GM20000 (cell line): ENCODE results near the gene ITSN2.

Source experiments
- DNase-seq: peaks from one replicate; pipeline ENCODE4 v3.0.0; 2012; ENCODE audit warnings: low spot score
- TF ChIP-seq, protein P1 (sequence below): IDR thresholded peaks from 2 replicates; pipeline ENCODE4 v1.5.1; 2012; ENCODE audit warnings: mild to moderate bottlenecking, control low read depth; ENCODE audit errors: extremely low read depth, missing control alignments

Gene ITSN2

DNA sequence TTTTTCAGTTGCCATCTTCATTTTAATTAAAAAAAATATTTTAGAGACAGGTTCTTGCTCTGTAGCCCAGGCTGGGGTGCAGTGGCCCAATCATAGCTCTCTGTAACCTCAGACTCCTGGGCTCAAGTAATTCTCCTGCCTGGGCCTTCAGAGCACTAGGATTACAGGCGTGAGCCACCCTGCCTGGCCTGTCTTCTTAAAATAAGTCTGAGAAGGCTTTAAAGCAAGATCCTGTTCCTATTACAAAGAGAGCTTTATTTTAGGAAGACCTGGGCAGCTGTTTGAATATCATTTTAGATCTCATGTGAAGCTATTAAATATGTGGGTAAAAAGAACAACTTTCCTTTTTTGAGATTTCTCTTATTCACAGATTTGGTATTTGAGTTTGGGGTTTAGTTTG, 184.0 kb downstream of the ITSN2 start:
- TF ChIP-seq, protein P1, sequence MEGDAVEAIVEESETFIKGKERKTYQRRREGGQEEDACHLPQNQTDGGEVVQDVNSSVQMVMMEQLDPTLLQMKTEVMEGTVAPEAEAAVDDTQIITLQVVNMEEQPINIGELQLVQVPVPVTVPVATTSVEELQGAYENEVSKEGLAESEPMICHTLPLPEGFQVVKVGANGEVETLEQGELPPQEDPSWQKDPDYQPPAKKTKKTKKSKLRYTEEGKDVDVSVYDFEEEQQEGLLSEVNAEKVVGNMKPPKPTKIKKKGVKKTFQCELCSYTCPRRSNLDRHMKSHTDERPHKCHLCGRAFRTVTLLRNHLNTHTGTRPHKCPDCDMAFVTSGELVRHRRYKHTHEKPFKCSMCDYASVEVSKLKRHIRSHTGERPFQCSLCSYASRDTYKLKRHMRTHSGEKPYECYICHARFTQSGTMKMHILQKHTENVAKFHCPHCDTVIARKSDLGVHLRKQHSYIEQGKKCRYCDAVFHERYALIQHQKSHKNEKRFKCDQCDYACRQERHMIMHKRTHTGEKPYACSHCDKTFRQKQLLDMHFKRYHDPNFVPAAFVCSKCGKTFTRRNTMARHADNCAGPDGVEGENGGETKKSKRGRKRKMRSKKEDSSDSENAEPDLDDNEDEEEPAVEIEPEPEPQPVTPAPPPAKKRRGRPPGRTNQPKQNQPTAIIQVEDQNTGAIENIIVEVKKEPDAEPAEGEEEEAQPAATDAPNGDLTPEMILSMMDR = no peak
- DNase-seq = no peak

DNA sequence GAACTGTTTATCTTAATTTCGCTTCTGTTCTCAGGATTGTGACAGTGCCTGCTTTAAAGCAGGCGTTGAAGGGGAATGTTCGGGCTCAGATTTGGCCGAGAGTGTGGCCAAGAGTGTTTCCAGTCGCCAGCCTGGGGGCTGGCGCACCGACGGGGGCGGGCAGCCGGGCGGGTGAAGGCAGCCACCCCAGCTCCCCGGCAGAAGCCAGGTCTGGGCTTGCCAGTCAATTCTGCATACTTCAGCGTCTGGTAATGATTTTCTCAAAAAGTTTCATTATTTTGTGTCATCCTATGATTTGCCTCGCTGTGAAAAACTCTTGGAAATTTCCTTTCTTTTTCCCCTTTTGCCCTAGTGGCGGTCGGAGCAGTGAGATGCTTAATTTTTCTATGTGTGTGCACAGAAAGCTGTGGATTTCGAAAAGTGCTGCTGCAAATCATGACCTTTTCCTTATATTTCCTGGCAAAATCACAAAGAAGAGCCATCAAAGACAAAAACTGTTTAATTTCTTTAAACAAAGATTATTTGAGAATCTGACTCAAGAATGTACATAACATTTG, 184.6 kb downstream of the ITSN2 start:
- no peak for DNase-seq
- TF ChIP-seq, protein P1 = no peak

DNA sequence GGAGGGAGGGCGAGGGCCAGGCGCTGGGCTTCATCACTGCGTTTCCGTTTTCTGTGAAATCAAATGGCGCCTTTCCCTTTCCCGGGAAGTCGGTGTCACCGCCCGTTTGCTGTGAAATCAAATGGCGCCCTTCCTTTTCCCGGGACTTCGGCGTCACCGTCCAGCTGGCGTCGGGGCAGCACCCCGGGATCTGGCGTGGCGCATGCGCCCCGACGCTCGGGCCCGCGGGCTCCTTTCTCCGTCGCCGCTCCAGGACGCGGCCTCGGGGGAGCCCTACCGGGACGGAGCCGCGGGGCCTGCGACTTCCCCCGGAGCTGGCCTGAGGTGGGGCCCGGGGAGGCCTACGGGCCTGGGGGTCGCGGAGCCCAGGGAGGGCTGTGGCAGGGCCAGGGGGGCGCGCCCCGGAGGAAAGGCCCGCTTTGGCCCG, 185.5 kb downstream of the ITSN2 start, which contains the start of gene FAM228A:
Gene FAM228A (plus strand): TSS at position 203 of the 427 bp plus-strand sequence. CDS start 428 bp downstream, outside the sequence.
- DNase-seq = no peak
- TF ChIP-seq, protein P1 = no peak

DNA sequence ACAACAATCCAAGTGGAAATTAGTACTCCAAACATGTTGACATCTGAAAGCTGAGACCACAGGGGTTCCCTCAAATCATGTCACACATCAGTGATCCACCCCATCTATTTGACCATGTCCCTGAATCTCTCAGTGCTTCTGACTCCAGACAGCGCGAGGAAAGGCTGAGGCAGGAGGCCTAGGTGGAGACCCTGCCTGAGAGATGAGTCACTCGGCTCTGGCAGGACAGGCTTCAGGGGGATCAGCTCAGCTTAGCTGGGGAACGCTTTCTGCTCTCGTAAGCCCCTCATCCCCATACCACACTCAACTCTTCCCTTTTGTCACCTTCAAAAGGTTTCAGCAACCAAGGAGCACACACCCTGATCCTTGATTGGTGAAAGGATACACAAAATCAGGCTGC, 191.3 kb downstream of the ITSN2 start:
- DNase-seq = no peak

DNA sequence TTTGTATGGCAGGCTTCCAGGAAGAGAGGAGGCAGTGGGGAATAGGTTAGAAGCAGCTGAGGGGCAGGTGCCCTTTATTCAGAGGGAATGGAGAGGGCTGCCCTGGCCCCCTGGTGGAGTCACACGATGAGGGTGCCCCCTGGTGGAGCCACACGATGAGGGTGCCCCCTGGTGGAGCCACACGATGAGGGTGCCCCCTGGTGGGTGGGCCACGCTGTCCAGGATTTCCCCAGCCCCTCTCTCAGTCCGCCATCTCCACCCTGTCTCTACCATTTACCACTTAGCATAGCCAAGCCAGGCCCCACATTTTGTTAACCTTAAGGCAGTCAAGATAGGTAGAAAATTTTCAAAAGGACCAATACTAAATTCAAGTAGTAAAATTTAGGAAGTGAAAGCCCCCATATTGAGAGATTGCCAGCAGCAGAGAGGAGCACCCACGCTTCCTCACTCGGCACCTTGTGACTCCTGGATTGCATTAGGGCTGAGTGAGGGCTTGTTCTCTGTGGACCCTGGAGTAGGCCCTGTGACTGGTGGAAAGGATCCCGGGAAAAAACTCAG, 195.8 kb downstream of the ITSN2 start:
- TF ChIP-seq, protein P1 = peak; percentile 58
- DNase-seq = peak; percentile 77

More for the DNA sequence above, 191.3 kb downstream of the ITSN2 start:
- TF ChIP-seq, protein P1 = no peak

DNA sequence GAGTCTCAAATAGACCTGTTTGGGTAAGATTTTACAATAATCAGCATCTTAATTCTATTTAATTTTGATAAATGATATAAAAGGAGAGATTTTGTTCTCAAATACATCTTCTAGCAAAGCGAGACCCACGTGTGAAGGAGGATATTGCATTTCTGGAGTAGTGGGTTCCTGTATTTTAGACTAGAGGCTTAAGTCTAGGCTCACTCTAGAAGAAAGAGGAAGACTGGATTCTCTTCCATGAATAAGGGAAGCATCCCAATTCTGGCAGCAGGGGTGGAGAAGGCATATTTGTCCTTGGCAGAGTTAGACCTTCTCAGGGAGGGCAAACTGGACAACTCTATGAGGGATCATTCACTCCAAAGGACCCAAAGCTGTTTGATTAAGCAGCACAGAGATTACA, 196.7 kb downstream of the ITSN2 start:
- no peak for DNase-seq
- TF ChIP-seq, protein P1 = no peak

DNA sequence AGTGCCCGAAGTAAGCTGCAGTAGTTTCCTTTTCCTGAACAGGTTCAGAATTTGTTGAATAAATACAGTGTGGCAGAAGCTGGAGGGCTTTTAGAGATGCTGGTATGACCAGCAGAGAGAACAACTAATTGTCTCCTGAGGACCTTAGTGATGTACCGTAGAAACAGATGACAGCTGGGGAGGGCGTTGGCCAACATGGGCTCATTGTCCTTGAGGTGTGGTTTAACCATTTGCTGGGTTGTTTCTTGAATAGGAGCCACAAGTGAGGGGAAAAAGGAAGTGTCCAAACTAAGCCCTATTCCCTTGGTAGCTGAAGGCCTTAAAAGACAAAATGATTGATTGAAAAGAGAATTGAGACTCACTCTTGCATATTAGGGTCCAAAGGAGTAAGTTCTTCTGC, 197.2 kb downstream of the ITSN2 start:
- TF ChIP-seq, protein P1 = no peak
- DNase-seq = no peak
